OCI-LY7 (cell line): ENCODE measurements around the gene DSN1. TPM values are rescaled to one million over a fixed set of nuclear protein-coding genes. Genes with fewer than 3 reads are reported as not detected.

Source experiments
- BruUV-seq: library from RNA; stranded (reverse); fragments of 400-500 nt; replicated peaks from 2 replicates; lab custom pipeline; 2021; lab: Mats Ljungman, UMichigan
- CTCF ChIA-PET: fragments of 300-600 bp; sonication (Branson Sonifier 250); formaldehyde crosslinking; loops from one replicate; lab custom pipeline; 2022; ENCODE audit warnings: antibody characterized with exemption; ENCODE audit not compliant: unreplicated experiment; lab: Charles Lee
- POLR2A ChIA-PET: fragments of 300-600 bp; sonication (Branson Sonifier 250); formaldehyde crosslinking; loops from one replicate; lab custom pipeline; 2022; ENCODE audit warnings: antibody characterized with exemption; lab: Charles Lee
- DNase-seq: peaks from one replicate; pipeline ENCODE4 v3.0.0-alpha.2; 2015; ENCODE audit warnings: low spot score
- H2AFZ ChIP-seq: fragments of 200-600 bp; sonication (generic), shearing (Covaris generic); 2 replicates; pipeline ENCODE4 v1.6.1; 2014; ENCODE audit warnings: mild to moderate bottlenecking, antibody characterized with exemption, low read length, moderate library complexity
- H3K27ac ChIP-seq: fragments of 200-600 bp; sonication (generic); 2 replicates; pipeline ENCODE4 v1.5.1; 2014; ENCODE audit warnings: mixed run types, low read depth, mild to moderate bottlenecking, moderate library complexity, low read length, inconsistent platforms; ENCODE audit not compliant: poor library complexity, severe bottlenecking
- H3K36me3 ChIP-seq: fragments of 200-600 bp; sonication (generic); 2 replicates; pipeline ENCODE4 v1.6.1; 2014; ENCODE audit warnings: mild to moderate bottlenecking, antibody characterized with exemption, low read length, moderate library complexity, mixed read lengths; ENCODE audit not compliant: insufficient read depth
- H3K4me1 ChIP-seq: fragments of 200-600 bp; sonication (generic); 2 replicates; pipeline ENCODE4 v1.5.1; 2014; ENCODE audit warnings: mild to moderate bottlenecking, low read length; ENCODE audit not compliant: insufficient read depth, poor library complexity, severe bottlenecking
- H3K4me2 ChIP-seq: fragments of 200-600 bp; sonication (generic); 2 replicates; pipeline ENCODE4 v1.6.1; 2014; ENCODE audit warnings: mild to moderate bottlenecking, low read length
- H3K4me3 ChIP-seq: fragments of 200-600 bp; sonication (generic); 2 replicates; pipeline ENCODE4 v1.5.1; 2014; ENCODE audit warnings: mild to moderate bottlenecking, low read depth, low read length; ENCODE audit not compliant: poor library complexity, severe bottlenecking
- H3K79me2 ChIP-seq: fragments of 200-600 bp; sonication (generic); 2 replicates; pipeline ENCODE4 v1.6.1; 2016; ENCODE audit warnings: low read depth, mild to moderate bottlenecking, low read length, moderate library complexity, mixed read lengths; ENCODE audit not compliant: insufficient read depth
- H3K9me2 ChIP-seq: fragments of 200-600 bp; sonication (generic); 2 replicates; pipeline ENCODE4 v1.6.1; 2016; ENCODE audit warnings: mild to moderate bottlenecking, low read length, mixed read lengths; ENCODE audit not compliant: insufficient read depth
- H3K9me3 ChIP-seq: fragments of 200-600 bp; sonication (generic); 2 replicates; pipeline ENCODE4 v1.6.1; 2014; ENCODE audit warnings: mild to moderate bottlenecking, mixed run types, low read length, mixed read lengths
- H4K20me1 ChIP-seq: fragments of 200-600 bp; sonication (generic); 2 replicates; pipeline ENCODE4 v1.6.1; 2014; ENCODE audit warnings: mild to moderate bottlenecking, antibody characterized with exemption, low read length, moderate library complexity, mixed read lengths; ENCODE audit not compliant: insufficient read depth
- CTCF ChIP-seq: fragments of 200-600 bp; sonication (generic); conservative IDR thresholded peaks from 2 replicates; pipeline ENCODE4 v1.5.1; 2014; ENCODE audit warnings: mild to moderate bottlenecking, antibody characterized with exemption, low read length, moderate library complexity, mixed read lengths
- EZH2phosphoT487 ChIP-seq: fragments of 200-600 bp; sonication (generic); IDR thresholded peaks from 2 replicates; pipeline ENCODE4 v1.6.1; 2018; ENCODE audit warnings: low read depth, borderline replicate concordance, mild to moderate bottlenecking, mixed run types, antibody characterized with exemption, low read length, moderate library complexity, mixed read lengths
- intact Hi-C: fragments of 100-400 bp; cut with micrococcal nuclease; formaldehyde crosslinking; loops from one replicate; pipeline ENCODE4 v1.10.0; 2022; ENCODE audit not compliant: unreplicated experiment
- total RNA-seq, 2 experiments: library from RNA; depleted of rRNA in 1 of 2; stranded (reverse); fragments of >200 nt in 1 of 2; shearing (Covaris generic) in 1 of 2; gene quantifications; 2 replicates each; pipeline ENCODE4 v1.2.3, GENCODE V29; 2014 to 2022

DSN1 gene
- total RNA-seq, 2 experiments from 2014 or later = 33.0 to 37.6 TPM

- Histone ChIP-seq H3K4me1 (peaks cover 3% of the 10 kb centered on the region), H3K9me2 (no peaks in the 10 kb centered on the region), H3K79me2 (no peaks in the 10 kb centered on the region), H4K20me1 (no peaks in the 10 kb centered on the region), H3K27ac (no peak overlapping the region), H3K36me3 (0 out of 2 replicates have a peak, but pooled peaks cover 9% of the 10 kb centered on the region), H2AFZ (no peak overlapping the region), H3K4me3 (no peak overlapping the region), H3K4me2 (no peak overlapping the region), H3K9me3 (no peaks in the 10 kb centered on the region)
- POLR2A ChIA-PET = interaction anchor here (0.6 to 0.8 kb wide), 2 partner anchors 27 to 328 kb away, joined by 3 to 6 read pairs; no protein-coding TSS in a partner anchor
- CTCF ChIA-PET = interaction anchor here (1.0 kb wide), 1 partner anchor 9 kb away, joined by 3 read pairs; no protein-coding TSS in a partner anchor
- TF ChIP-seq CTCF (no peak), EZH2phosphoT487 (no peak)
- no TSS peak for BruUV-seq
- intact Hi-C loops = no loop called here
- DNase-seq = no peak
Observed at GRCh38 chr20:36817496-36817895, 43.9 kb upstream of the DSN1 start.

- Histone ChIP-seq H3K36me3 (0 out of 2 replicates have a peak, but pooled peaks cover 10% of the 10 kb centered on the region), H3K9me2 (no peaks in the 10 kb centered on the region), H3K27ac (no peak overlapping the region), H3K9me3 (no peaks in the 10 kb centered on the region), H3K79me2 (no peaks in the 10 kb centered on the region), H2AFZ (no peak overlapping the region), H3K4me1 (peaks cover 3% of the 10 kb centered on the region), H3K4me3 (no peak overlapping the region), H3K4me2 (no peak overlapping the region), H4K20me1 (no peaks in the 10 kb centered on the region)
- DNase-seq = no peak
- TF ChIP-seq EZH2phosphoT487 (no peak), CTCF (no peak)
- intact Hi-C loops = no loop called here
- no TSS peak for BruUV-seq
- CTCF ChIA-PET = interaction anchor here (0.5 to 0.6 kb wide), 2 partner anchors 13 to 283 kb away, joined by 3 read pairs; no protein-coding TSS in a partner anchor
- POLR2A ChIA-PET = interaction anchor here (1.0 kb wide), 1 partner anchor 33 kb away, joined by 3 read pairs; no protein-coding TSS in a partner anchor
Observed at GRCh38 chr20:36815454-36816091, 42.0 kb upstream of the DSN1 start.
